Right cardiac atrium (tissue), 5 donors: ENCODE measurements around the gene APEX2. TPM values are rescaled to one million over a fixed set of nuclear protein-coding genes. Genes with fewer than 3 reads are reported as not detected.

ENCODE experiments used
- ATAC-seq, 2 donors: fragments of 200-7000 bp; cut with Tn5 transposase; one replicate each; pipeline versions ENCODE4 v1.8.0 to v1.9.1; 2020; ENCODE audit warnings: moderate library complexity in 2 of 2, mild to moderate bottlenecking in 1 of 2
- DNase-seq, 3 donors: peaks; one replicate each; pipeline ENCODE4 v3.0.0-alpha.2; 2020
- H3K27ac ChIP-seq: one replicate; pipeline ENCODE4 v1.5.1; 2013; ENCODE audit warnings: mild to moderate bottlenecking, low read length, control low read depth, moderate library complexity
- H3K27me3 ChIP-seq: one replicate; pipeline ENCODE4 v1.6.1; 2013; ENCODE audit not compliant: control insufficient read depth, insufficient read depth
- H3K4me1 ChIP-seq: one replicate; pipeline ENCODE4 v1.6.1; 2013; ENCODE audit warnings: low read length; ENCODE audit not compliant: control insufficient read depth, insufficient read depth
- H3K4me3 ChIP-seq: one replicate; pipeline ENCODE4 v1.5.1; 2013; ENCODE audit warnings: low read length, control low read depth
- H3K9me3 ChIP-seq: one replicate; pipeline ENCODE4 v1.6.1; 2013; ENCODE audit warnings: low read length; ENCODE audit not compliant: control insufficient read depth
- WGBS: extraction: QIAGEN DNeasy Blood & Tissue Kit; methylation state at CpG from one replicate; pipeline ENCODE4 v1.1.7; 2013; 5-methylcytosine and 5-hydroxymethylcytosine counted together
- intact Hi-C, 4 donors: fragments of 100-400 bp; cut with DNase I; formaldehyde crosslinking; loops; one replicate each; pipeline versions ENCODE4 v1.11.0 to v1.14.0; 2022 to 2023
- polyA plus RNA-seq: library from polyadenylated mRNA; stranded (reverse); fragments of 200-250 nt; gene quantifications from one replicate; pipeline ENCODE4 v1.2.3, GENCODE V29; 2013
- total RNA-seq, 4 donors: library from RNA; stranded (reverse); fragmentation: NEBNext Ultra II Directional; extraction: Animal tissue kit (Norgen Biotek cat#: 25700); gene quantifications; one replicate each; pipeline ENCODE4 v1.2.1, GENCODE V29; 2021
- donor health status: healthy with polysubstance abuse.
- donor health status: DM: no; HTN: yes; CAD: no.
- donor health status: DM: no; HTN: no; CAD: no.
- donor health status: DM: no; HTN: yes; CAD: no; lungs with severe emphysema.
- donor health status: DM: yes; HTN: yes; CAD: no.

Gene APEX2
- total and polyA plus RNA-seq, 5 donors, result 6.8 to 10.7 (median 8.0) TPM

GRCh38 chrX:55011294-55011693 is 11.1 kb downstream of the APEX2 start:
- WGBS, result 49% methylated on average over 2 of the region's 2 CpGs
- ATAC-seq, result no peak
- Histone ChIP-seq H3K27ac (no peak overlapping the region), H3K4me3 (no peak overlapping the region), H3K4me1 (peaks cover 7% of the 10 kb centered on the region), H3K27me3 (no peaks in the 10 kb centered on the region), H3K9me3 (no peaks in the 10 kb centered on the region)
- DNase-seq, result no peak
- intact Hi-C loops, result no loop called here

GRCh38 chrX:55014897-55015299 is 14.7 kb downstream of the APEX2 start:
- Histone ChIP-seq H3K27me3 (no peaks in the 10 kb centered on the region), H3K9me3 (no peaks in the 10 kb centered on the region), H3K27ac (no peak overlapping the region), H3K4me3 (no peak overlapping the region), H3K4me1 (no peaks in the 10 kb centered on the region)
- DNase-seq, result no peak
- 98% methylated on average over 4 of the region's 4 CpGs for WGBS
- no peak for ATAC-seq
- intact Hi-C loops, result no loop called here

GRCh38 chrX:55026143-55026542 is 26.0 kb downstream of the APEX2 start:
- Histone ChIP-seq H3K4me3 (no peak overlapping the region), H3K27me3 (no peaks in the 10 kb centered on the region), H3K9me3 (no peaks in the 10 kb centered on the region), H3K27ac (no peak overlapping the region), H3K4me1 (no peaks in the 10 kb centered on the region)
- no peak for ATAC-seq
- no peak for DNase-seq
- intact Hi-C loops, result no loop called here

- no peak overlapping the region for H3K27ac ChIP-seq
- ATAC-seq, result no peak
- no peak for DNase-seq
- no peaks in the 10 kb centered on the region for H3K27me3 ChIP-seq
- H3K4me3 ChIP-seq, result no peak overlapping the region
- WGBS, result 58% methylated on average over 2 of the region's 2 CpGs
- intact Hi-C loops, result no loop called here
- H3K9me3 ChIP-seq, result no peaks in the 10 kb centered on the region
- no peaks in the 10 kb centered on the region for H3K4me1 ChIP-seq
Observed at GRCh38 chrX:55026840-55027239, 26.7 kb downstream of the APEX2 start.

- intact Hi-C loops, result no loop called here
- no peaks in the 10 kb centered on the region for H3K9me3 ChIP-seq
- 72% methylated on average over 4 of the region's 4 CpGs for WGBS
- DNase-seq (no peak), ATAC-seq (no peak)
- H3K4me1 ChIP-seq, result no peaks in the 10 kb centered on the region
- no peaks in the 10 kb centered on the region for H3K27me3 ChIP-seq
- H3K4me3 ChIP-seq, result no peak overlapping the region
- no peak overlapping the region for H3K27ac ChIP-seq
Observed at GRCh38 chrX:55028040-55028439, 27.9 kb downstream of the APEX2 start.

GRCh38 chrX:55028611-55029010 is 28.4 kb downstream of the APEX2 start:
- Histone ChIP-seq H3K27me3 (no peaks in the 10 kb centered on the region), H3K4me3 (no peak overlapping the region), H3K4me1 (no peaks in the 10 kb centered on the region), H3K27ac (no peak overlapping the region), H3K9me3 (no peaks in the 10 kb centered on the region)
- intact Hi-C loops, result no loop called here
- no peak for DNase-seq
- no peak for ATAC-seq

- intact Hi-C loops, result no loop called here
- Histone ChIP-seq H3K4me1 (no peaks in the 10 kb centered on the region), H3K9me3 (no peaks in the 10 kb centered on the region), H3K4me3 (no peak overlapping the region), H3K27me3 (no peaks in the 10 kb centered on the region), H3K27ac (no peak overlapping the region)
- no peak for DNase-seq
- no peak for ATAC-seq
- WGBS, result 69% methylated on average over 2 of the region's 2 CpGs
Observed at GRCh38 chrX:55029291-55029690, 29.1 kb downstream of the APEX2 start.

GRCh38 chrX:55030271-55031205 is 30.4 kb downstream of the APEX2 start, which contains the start of gene ALAS2:
TSS of gene ALAS2 (minus strand) at chrX:55030977. CDS start at chrX:55026000, 4,977 bp downstream.
- Histone ChIP-seq H3K27ac (no peak within 1 kb of the TSS), H3K27me3 (no peaks in the 10 kb centered on the region), H3K4me3 (no peak within 1 kb of the TSS), H3K4me1 (no peaks in the 10 kb centered on the region), H3K9me3 (no peaks in the 10 kb centered on the region)
- WGBS, result 69% methylated on average over 7 of the region's 7 CpGs
- ATAC-seq (no peak), DNase-seq (no peak)
- intact Hi-C loops, result no loop called here

GRCh38 chrX:55033429-55033828 is 33.3 kb downstream of the APEX2 start:
- Histone ChIP-seq H3K4me1 (no peaks in the 10 kb centered on the region), H3K9me3 (no peaks in the 10 kb centered on the region), H3K27ac (no peak overlapping the region), H3K4me3 (no peak overlapping the region), H3K27me3 (no peaks in the 10 kb centered on the region)
- WGBS, result 55% methylated on average over 2 of the region's 2 CpGs
- ATAC-seq, result no peak
- intact Hi-C loops, result no loop called here
- no peak for DNase-seq

- intact Hi-C loops, result no loop called here
- H3K9me3 ChIP-seq, result no peaks in the 10 kb centered on the region
- no peaks in the 10 kb centered on the region for H3K4me1 ChIP-seq
- WGBS, result 67% methylated on average over 3 of the region's 3 CpGs
- H3K4me3 ChIP-seq, result no peak overlapping the region
- no peak overlapping the region for H3K27ac ChIP-seq
- no peak for ATAC-seq
- DNase-seq, result no peak
- no peaks in the 10 kb centered on the region for H3K27me3 ChIP-seq
Observed at GRCh38 chrX:55039471-55039870, 39.3 kb downstream of the APEX2 start.

GRCh38 chrX:55041514-55041913 is 41.4 kb downstream of the APEX2 start:
- ATAC-seq, result no peak
- H3K9me3 ChIP-seq, result no peaks in the 10 kb centered on the region
- no peaks in the 10 kb centered on the region for H3K27me3 ChIP-seq
- H3K27ac ChIP-seq, result no peak overlapping the region
- no peaks in the 10 kb centered on the region for H3K4me1 ChIP-seq
- intact Hi-C loops, result no loop called here
- DNase-seq, result no peak
- H3K4me3 ChIP-seq, result no peak overlapping the region
- WGBS, result 94% methylated on average over 6 of the region's 6 CpGs
